GM19463 (cell line): ENCODE data around the gene MARS1.
"Not testable (repeated sequence)": the region's sequence is repeated elsewhere in the genome, so short reads cannot be mapped to it uniquely, and the experiment has no call there.

Source experiments
- ATAC-seq: cut with Tn5 transposase; IDR thresholded peaks from one replicate; pipeline ENCODE4 v1.9.1; 2021; ENCODE audit warnings: mild to moderate bottlenecking, moderate library complexity; ENCODE audit not compliant: unreplicated experiment

The MARS1 gene

GRCh38 chr12:57487597-57488401 lies at the start of gene MARS1:
TSS of gene MARS1 (plus strand) at chr12:57488068. CDS start at chr12:57488091, 23 bp downstream.
- peak; percentile 99 for ATAC-seq

GRCh38 chr12:57438400-57438799 lies 49.5 kb upstream of the MARS1 start:
- no peak for ATAC-seq

- ATAC-seq = no peak
Observed at GRCh38 chr12:57439762-57440266, 48.1 kb upstream of the MARS1 start.

- not testable (repeated sequence) for ATAC-seq
Observed at GRCh38 chr12:57441393-57441792, 46.5 kb upstream of the MARS1 start.

- no peak for ATAC-seq
Observed at GRCh38 chr12:57441846-57442427, 45.9 kb upstream of the MARS1 start.

- ATAC-seq = not testable (repeated sequence)
Observed at GRCh38 chr12:57444337-57444736, 43.5 kb upstream of the MARS1 start.

GRCh38 chr12:57444744-57445143 lies 43.1 kb upstream of the MARS1 start:
- no peak for ATAC-seq

- no peak for ATAC-seq
Observed at GRCh38 chr12:57446292-57446960, 41.4 kb upstream of the MARS1 start.

GRCh38 chr12:57448669-57449068 lies 39.2 kb upstream of the MARS1 start:
- ATAC-seq = no peak

- ATAC-seq = no peak
Observed at GRCh38 chr12:57449375-57449774, 38.5 kb upstream of the MARS1 start.

GRCh38 chr12:57450057-57450456 lies 37.8 kb upstream of the MARS1 start:
- ATAC-seq = no peak

- no peak for ATAC-seq
Observed at GRCh38 chr12:57451233-57451778, 36.6 kb upstream of the MARS1 start.

GRCh38 chr12:57452181-57452936 lies 35.5 kb upstream of the MARS1 start:
- no peak for ATAC-seq

- peak; percentile 42 for ATAC-seq
Observed at GRCh38 chr12:57452937-57453509, 34.8 kb upstream of the MARS1 start.

- ATAC-seq = no peak
Observed at GRCh38 chr12:57454213-57454565, 33.7 kb upstream of the MARS1 start.

- peak; percentile 23 for ATAC-seq
Observed at GRCh38 chr12:57454566-57455373, 33.1 kb upstream of the MARS1 start, which contains the start of gene INHBE. TSS of gene INHBE (plus strand) at chr12:57455307. CDS start at chr12:57455537, 230 bp downstream.

GRCh38 chr12:57455374-57456144 lies 32.3 kb upstream of the MARS1 start:
- no peak for ATAC-seq

GRCh38 chr12:57456145-57456700 lies 31.6 kb upstream of the MARS1 start:
- peak; percentile 29 for ATAC-seq
